PFSK-1 (cell line): ENCODE data around the gene FIBIN.

ENCODE experiments used
- FOXP2 ChIP-seq: optimal IDR thresholded peaks from 2 replicates; pipeline ENCODE3; 2011; ENCODE audit warnings: borderline replicate concordance, control low read depth, inconsistent platforms; ENCODE audit not compliant: insufficient read depth; ENCODE audit errors: extremely low read length, extremely low read depth
- POLR2AphosphoS5 ChIP-seq: IDR thresholded peaks from 2 replicates; pipeline ENCODE4 v1.6.1; 2012; ENCODE audit warnings: low read depth, mild to moderate bottlenecking, control low read depth, low read length, moderate library complexity
- SIN3A ChIP-seq: IDR thresholded peaks from 2 replicates; pipeline ENCODE4 v1.6.1; 2012; ENCODE audit warnings: mild to moderate bottlenecking, low read length, moderate library complexity, borderline replicate concordance; ENCODE audit not compliant: insufficient read depth
- TAF1 ChIP-seq: IDR thresholded peaks from 2 replicates; pipeline ENCODE4 v1.6.1; 2012; ENCODE audit warnings: low read length, control low read depth, borderline replicate concordance; ENCODE audit not compliant: insufficient read depth
- TF ChIP-seq, protein P1 (sequence below), 2 experiments: IDR thresholded peaks; 2 replicates each; pipeline versions ENCODE4 v1.6.1 to v1.8.0; 2011 to 2012; ENCODE audit warnings: low read depth in 2 of 2, low read length in 2 of 2, control low read depth in 1 of 2, inconsistent platforms in 1 of 2, mild to moderate bottlenecking in 1 of 2, moderate library complexity in 1 of 2; ENCODE audit not compliant: insufficient read depth in 1 of 2

Gene FIBIN

DNA sequence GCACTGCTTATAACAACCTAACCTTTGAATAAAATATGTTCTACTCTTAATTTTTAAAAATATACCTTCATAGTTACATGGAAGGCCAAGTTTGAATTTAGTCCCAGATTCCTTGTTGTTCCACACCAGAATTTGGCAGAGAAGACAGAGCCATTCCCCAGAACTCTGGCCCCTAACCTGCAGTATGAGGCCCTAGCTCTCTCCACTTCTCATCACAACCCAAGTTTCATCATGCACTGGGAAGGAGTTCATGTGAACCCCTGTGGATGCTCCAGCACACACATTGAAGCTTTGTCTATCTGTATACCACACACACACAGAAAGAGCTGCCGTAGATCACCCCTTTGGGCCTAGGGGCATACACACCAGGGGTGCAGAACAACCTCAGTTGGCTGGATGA is 36.1 kb downstream of the FIBIN start:
- TF ChIP-seq FOXP2 = no peak
- no peak for TF ChIP-seq POLR2AphosphoS5
- TF ChIP-seq SIN3A = no peak
- TF ChIP-seq, protein P1, sequence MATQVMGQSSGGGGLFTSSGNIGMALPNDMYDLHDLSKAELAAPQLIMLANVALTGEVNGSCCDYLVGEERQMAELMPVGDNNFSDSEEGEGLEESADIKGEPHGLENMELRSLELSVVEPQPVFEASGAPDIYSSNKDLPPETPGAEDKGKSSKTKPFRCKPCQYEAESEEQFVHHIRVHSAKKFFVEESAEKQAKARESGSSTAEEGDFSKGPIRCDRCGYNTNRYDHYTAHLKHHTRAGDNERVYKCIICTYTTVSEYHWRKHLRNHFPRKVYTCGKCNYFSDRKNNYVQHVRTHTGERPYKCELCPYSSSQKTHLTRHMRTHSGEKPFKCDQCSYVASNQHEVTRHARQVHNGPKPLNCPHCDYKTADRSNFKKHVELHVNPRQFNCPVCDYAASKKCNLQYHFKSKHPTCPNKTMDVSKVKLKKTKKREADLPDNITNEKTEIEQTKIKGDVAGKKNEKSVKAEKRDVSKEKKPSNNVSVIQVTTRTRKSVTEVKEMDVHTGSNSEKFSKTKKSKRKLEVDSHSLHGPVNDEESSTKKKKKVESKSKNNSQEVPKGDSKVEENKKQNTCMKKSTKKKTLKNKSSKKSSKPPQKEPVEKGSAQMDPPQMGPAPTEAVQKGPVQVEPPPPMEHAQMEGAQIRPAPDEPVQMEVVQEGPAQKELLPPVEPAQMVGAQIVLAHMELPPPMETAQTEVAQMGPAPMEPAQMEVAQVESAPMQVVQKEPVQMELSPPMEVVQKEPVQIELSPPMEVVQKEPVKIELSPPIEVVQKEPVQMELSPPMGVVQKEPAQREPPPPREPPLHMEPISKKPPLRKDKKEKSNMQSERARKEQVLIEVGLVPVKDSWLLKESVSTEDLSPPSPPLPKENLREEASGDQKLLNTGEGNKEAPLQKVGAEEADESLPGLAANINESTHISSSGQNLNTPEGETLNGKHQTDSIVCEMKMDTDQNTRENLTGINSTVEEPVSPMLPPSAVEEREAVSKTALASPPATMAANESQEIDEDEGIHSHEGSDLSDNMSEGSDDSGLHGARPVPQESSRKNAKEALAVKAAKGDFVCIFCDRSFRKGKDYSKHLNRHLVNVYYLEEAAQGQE (IDR thresholded peaks at IDR 0.05; ENCODE audit: insufficient read depth in 1 of 2, low read depth in 2 of 2, low read length in 2 of 2) = no peak
- no peak for TF ChIP-seq TAF1

DNA sequence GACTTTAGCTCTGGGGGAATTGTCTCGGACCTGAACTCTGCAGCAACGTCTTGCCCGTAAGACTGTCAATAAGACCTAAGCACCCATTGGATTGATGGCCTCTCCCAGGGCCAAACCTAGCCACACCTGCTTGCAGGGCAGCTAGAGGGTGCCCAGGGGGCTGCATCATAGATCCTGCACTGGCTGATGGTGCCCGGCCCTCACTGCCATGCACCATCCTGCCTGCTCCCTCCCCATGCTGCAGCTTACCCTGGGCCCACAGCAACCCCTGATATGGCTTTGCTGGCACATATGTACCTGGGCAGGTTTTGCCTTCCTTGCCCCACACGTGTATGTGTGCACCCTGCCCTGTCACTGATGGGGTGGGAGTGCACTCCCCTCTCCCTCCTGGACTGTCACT is 37.8 kb downstream of the FIBIN start:
- no peak for TF ChIP-seq FOXP2
- no peak for TF ChIP-seq POLR2AphosphoS5
- TF ChIP-seq SIN3A = no peak
- TF ChIP-seq TAF1 = no peak
- TF ChIP-seq, protein P1 (IDR thresholded peaks at IDR 0.05; ENCODE audit: insufficient read depth in 1 of 2, low read depth in 2 of 2, low read length in 2 of 2) = no peak

DNA sequence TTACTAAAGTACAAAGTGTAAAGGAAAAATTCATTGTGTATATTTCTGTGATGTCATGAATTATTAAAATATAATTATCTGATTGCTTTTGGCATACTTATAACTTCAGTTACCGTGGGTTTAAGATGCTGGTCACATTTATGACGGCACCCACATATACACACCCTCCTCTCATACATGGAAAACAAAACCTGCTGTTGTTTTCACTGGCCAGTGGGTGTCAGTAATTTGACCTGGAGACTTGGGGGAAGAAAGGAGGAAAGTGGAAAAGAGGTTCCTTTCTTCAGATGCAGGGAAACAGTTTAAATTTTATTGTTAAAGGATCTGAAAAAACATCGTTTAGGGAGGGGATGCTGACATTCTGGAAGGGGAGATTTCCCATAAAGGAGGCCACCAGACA is 46.0 kb downstream of the FIBIN start:
- TF ChIP-seq FOXP2 (no peak), SIN3A (no peak), TAF1 (no peak), POLR2AphosphoS5 (no peak)
- TF ChIP-seq, protein P1 (IDR thresholded peaks at IDR 0.05; ENCODE audit: insufficient read depth in 1 of 2, low read depth in 2 of 2, low read length in 2 of 2) = no peak

DNA sequence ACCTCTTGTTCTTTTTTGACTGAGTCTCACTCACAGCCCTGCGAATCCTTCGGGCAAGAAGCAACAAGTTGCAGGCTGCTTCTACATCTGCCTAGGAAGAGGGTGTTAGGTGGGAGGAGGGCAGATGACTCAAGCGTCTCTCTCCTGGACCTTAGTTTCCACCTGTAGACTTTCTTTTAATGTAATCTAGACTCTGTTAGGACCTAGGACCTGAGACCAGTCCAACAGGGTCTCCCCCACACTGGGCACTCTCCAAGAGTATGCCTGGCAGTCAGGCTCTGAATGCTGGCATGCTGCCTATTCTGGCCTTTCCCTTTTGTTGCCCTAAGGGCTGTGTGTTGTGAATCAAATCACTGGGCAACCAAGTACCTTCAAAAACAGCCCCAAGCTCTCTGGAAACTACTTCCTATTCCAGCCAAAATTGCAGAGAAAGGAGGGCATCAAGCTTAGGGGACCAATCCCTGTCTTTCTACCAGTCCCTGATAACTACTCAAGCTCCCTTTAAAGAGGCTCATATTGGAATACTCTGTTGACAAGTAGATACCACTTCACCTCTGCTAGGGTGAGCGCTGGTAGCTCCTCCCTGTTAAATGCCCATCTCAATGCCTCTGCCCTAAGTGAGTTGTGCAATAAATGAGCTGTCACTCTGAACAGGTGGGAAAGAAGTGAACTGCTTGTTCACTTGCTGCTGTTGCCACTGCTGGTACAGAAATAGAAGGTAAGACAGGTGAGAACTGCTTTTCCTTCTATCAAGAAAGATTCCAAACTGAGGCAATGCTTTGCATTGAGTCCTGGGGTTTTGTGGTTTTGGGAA is 46.6 kb downstream of the FIBIN start, which contains the start of gene BBOX1:
Gene BBOX1, plus strand, starts transcription at position 514 of the 814 bp plus-strand sequence. CDS start 14,616 bp downstream, outside the sequence.
- TF ChIP-seq, protein P1 (IDR thresholded peaks at IDR 0.05; ENCODE audit: insufficient read depth in 1 of 2, low read depth in 2 of 2, low read length in 2 of 2) = no peak
- no peak for TF ChIP-seq TAF1
- TF ChIP-seq SIN3A = no peak
- no peak for TF ChIP-seq FOXP2
- no peak for TF ChIP-seq POLR2AphosphoS5
